GM18858 (cell line): ENCODE results near the gene SNX9.
"Not testable (repeated sequence)": the region's sequence is repeated elsewhere in the genome, so short reads cannot be mapped to it uniquely, and the experiment has no call there.

Experiments
- ATAC-seq: cut with Tn5 transposase; IDR thresholded peaks from one replicate; pipeline ENCODE4 v1.9.1; 2021; ENCODE audit not compliant: unreplicated experiment

SNX9 gene

DNA sequence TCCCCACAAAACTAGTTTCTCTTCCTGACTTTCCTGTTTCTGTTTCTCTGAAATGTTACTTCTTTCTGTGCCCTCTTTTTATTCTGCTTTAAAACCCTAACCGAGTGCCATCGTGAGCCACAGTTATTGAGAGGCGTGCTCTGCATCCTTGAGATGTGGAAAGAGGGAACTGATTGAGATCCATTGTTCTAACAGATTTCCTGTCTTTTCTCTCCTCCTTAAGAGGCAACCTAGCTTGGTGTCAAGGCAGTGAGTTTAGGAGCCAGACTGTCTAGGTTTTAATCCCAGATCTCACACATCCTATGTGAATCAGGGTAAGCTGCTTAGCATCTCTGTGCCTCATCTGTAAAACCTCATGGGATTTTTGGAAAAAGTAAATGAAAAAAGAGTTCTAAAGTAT is 57.5 kb downstream of the SNX9 start:
- no peak for ATAC-seq

DNA sequence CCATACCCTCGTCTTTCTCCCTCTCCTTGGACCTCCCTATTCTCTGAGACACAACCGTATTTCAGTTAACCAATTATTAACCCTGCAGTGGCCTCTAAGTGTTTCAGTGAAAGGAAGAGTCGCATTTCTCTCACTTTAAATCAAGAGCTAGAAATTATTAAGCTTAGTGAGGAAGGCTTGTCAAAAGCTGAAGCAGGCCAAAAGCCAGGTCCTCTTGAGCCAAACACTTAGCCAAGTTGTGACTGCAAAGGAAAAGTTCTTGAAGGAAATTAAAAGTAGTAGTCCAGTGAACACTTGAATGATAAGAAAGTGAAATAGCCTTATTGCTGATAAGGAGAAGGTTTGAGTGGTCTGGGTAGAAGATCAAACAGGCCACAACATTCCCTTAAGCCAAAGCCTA is 58.3 kb downstream of the SNX9 start:
- ATAC-seq = no peak

- ATAC-seq = no peak
Observed at GRCh38 chr6:157884756-157885155, 61.7 kb downstream of the SNX9 start.

DNA sequence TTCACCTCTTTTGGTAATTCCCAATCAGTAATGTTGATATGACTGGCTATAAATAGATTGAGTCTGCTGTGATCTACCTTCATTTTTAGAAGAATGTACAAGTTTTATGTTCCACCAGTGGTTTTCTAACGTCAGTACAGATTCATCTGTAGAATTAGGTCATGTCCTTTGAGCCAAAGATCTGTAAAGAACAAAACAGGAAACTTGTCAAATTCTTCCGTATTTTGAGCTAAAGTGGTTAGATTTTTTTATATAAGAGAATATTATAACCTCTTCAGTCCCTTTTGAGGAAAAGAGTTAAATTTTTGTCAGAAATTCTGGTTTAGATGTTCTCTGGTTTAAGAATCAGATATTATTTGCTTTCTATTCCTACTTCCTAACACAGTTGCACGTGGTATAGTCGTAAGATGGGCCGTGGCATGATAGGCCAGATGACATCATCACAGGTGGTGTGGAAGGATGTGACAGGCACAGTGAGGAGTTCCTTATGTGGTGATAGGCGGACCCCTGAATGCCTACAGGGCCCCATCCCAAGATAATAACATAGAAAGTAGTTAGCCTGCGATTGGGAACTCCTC is 62.3 kb downstream of the SNX9 start:
- ATAC-seq = no peak

DNA sequence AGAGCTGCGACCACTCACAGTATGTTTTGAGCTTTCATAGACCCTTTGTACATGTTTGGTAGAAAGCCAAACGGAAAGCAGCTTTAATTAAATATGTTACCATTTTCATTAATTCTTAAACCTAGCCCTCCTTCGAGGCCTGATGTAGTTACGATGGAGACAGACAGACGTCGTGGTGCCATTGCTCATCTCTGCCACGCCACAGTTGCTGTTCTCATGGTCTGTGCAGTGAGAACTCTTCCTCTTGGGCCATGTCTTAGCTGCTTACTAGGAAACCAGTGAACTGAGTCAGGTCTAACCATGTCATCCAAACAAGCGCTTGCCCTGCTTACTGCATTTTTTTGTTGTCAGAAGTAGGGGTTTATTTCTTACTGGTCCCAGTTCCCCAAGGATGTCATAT is 62.8 kb downstream of the SNX9 start:
- ATAC-seq = no peak

DNA sequence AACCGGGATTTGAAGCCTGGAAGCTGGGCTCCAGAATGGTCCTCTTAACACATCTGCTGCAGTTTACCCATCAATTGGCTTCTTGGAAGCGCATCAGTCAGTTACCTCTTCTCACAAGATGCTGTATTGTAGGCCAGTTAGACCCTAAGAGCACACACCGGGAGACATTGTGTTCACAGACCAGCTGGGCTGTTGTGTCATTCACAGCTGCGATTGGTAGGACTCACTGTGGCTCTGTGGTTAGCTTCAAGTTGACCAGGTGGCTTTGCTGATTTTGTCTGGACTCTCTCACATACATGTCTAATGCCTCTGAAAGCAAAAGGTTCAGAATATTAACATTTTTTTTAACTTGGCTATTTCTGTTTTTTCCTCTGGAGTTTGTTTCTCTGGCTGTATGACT is 64.8 kb downstream of the SNX9 start:
- no peak for ATAC-seq

- ATAC-seq = no peak
Observed at GRCh38 chr6:157891544-157892362, 68.7 kb downstream of the SNX9 start.

DNA sequence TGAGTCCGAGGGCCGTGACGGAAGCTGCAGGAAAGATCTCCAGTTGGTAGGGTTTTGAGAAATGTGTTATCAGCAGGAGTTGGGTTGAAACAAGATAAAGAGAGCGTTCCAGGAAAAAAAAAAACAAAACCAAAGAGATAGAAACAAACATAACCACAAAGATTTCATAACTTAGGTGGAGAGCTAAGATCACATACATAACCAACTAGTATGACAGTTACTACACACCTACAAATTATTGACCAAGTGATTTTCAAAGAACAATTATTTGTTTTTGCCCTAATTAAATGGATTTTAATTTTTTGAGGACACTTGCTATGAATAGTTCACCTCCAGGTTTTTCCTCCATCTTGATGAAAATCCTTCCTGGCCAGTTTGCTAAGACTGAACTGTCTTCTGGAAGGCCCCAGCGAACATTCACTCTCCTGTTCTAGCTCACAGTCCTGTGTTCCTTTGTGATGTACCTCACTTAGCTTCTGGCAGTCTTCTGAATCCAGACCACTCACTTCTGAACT is 69.4 kb downstream of the SNX9 start:
- no peak for ATAC-seq

GRCh38 chr6:157893238-157893637 is 70.2 kb downstream of the SNX9 start:
- ATAC-seq = no peak

DNA sequence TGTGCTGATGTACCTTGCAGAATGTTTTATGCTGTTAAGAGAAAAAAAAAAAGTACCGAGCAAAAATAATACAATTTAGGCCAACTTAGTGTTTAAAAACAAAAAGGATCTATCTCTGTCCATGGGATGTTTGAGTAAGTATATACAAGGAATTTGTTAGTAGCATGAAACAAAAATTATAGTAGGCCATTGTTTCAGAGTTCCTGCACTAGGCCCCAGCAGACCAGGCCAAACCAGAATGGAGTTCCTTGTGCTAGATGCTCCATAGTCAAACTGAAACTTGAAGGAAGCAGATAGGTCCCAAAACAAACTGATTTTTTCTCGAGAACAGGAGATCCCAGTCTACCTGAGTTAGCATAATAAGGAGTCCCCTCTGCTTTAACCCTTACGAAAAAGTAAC is 72.5 kb downstream of the SNX9 start:
- ATAC-seq = no peak

DNA sequence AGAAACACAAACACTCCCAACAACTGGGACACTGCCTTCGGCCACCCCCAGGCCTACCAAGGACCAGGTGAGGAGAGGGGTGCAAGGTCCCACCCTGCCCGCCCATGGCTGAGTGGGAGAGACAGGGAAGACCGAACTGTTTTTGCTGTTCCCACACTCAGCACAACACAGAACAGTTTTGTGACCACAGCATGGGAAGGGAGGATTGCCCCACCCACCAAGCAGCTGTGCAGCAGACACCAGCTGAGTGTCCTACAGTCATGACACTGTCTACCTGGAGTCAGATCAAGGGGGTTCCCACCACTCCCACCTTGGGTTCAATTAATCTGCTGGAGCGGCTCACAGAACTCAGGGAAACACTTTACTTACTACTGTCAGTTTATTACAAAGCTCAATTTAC is 73.9 kb downstream of the SNX9 start:
- ATAC-seq = no peak

GRCh38 chr6:157898169-157898568 is 75.1 kb downstream of the SNX9 start:
- no peak for ATAC-seq

GRCh38 chr6:157898640-157899039 is 75.6 kb downstream of the SNX9 start:
- ATAC-seq = no peak

- ATAC-seq = not testable (repeated sequence)
Observed at GRCh38 chr6:157900262-157900661, 77.2 kb downstream of the SNX9 start.

GRCh38 chr6:157900751-157901150 is 77.7 kb downstream of the SNX9 start:
- not testable (repeated sequence) for ATAC-seq

DNA sequence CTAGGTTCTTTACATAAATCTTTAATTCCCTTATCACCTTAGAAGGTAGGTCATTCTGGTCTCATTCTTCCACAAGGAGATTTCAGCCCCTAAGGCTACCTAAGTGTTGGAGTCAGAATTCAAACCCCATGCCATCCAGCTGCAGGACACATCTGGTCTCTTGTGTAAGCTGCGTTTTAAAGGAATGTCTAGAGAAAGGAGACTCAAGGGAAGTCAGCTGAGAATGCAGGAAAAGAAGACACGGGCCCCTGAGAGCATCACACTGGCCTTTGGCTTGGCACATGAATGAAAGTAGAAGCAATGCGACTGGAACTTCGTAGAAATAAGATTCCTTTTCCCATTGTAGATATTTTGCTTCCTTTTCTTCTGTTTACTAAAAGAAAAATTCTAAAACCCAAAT is 82.0 kb downstream of the SNX9 start:
- no peak for ATAC-seq

GRCh38 chr6:157905590-157906342 is 82.7 kb downstream of the SNX9 start:
- no peak for ATAC-seq

DNA sequence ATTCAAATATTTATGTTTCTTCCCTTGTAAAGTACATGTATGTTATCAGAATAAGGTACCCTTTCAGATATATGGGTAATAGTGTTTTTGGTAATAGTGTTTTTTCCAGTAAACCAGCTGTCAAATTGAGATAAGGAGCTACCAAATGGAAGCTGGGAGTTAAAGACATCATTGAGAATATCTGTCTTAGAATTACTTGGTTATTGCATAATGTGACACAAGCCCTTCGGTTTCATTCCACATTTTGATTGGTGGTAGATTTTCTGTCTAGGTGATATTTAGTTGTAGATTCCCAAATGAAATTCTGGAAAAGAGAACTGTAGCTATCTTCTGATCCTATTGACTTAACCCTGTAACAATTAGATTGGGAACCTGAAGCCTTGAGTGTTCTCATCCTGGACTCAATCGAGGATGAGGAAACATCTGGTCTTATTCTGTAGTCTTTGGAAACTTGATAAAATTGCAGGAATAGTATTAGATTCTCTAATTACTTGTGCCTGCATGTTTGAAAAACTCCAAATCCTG is 83.6 kb downstream of the SNX9 start:
- no peak for ATAC-seq

DNA sequence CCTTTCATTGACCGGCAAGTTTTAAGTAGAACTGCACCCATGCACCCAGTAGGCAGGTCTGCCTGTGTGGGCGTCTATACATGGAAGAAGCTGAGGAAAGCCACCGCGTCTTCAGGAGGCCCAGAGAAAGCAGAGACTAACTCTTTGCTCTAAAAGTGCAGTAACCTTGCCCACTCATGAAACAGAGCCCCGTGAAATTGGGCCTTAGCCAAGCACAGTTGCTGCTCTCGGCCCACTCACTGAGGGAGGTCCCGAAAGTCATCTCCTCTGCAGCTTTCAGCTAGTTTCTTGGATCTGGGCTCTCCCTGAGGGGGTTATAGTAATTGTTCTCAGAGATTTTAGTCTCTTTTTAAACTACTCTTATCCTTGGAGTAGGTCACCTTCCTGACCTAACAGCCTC is 84.6 kb downstream of the SNX9 start:
- ATAC-seq = no peak

- ATAC-seq = peak; percentile 65
Observed at GRCh38 chr6:157908369-157909281, 85.6 kb downstream of the SNX9 start.

GRCh38 chr6:157909282-157909664 is 86.2 kb downstream of the SNX9 start:
- ATAC-seq = peak; percentile 42
